NCI-H1417 (cell line): ENCODE data around the gene PML.
A peak's percentile ranks its signal among the peaks of the same experiment; 100 is the strongest.
"Not testable (repeated sequence)": the region's sequence is repeated elsewhere in the genome, so short reads cannot be mapped to it uniquely, and the experiment has no call there.

Experiments
- DNase-seq, 3 experiments: peaks; one replicate each; lab custom pipeline; 2025; lab: John Stamatoyannopoulos, UW

PML gene

DNA sequence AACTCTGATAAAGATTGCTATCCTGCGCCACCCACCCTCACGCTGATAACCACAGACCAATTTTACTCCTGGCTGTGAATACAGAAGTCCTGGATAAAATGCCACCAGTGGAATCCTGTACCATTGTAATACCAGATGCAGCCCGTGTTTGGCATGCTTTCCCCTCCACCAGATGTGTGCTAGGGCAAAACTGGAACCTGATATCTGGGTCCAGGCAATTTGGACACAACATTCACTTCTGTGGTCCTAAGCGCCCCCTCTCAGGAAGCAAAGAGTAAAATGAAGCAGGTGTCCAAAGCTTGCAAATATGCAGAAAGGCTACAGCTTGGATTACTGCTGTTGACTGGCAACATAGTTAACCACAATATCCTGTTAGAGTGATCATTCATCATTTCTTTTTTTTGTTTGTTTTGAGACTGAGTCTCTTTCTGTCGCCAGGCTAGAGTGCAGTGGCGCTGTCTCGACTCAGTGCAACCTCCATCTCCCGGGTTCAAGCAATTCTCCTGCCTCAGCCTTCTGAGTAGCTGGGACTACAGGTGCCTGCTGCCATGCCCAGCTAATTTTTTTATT is 35.4 kb upstream of the PML start:
- DNase-seq, result peak in 2 of 3 experiments; percentile 35 to 60

DNA sequence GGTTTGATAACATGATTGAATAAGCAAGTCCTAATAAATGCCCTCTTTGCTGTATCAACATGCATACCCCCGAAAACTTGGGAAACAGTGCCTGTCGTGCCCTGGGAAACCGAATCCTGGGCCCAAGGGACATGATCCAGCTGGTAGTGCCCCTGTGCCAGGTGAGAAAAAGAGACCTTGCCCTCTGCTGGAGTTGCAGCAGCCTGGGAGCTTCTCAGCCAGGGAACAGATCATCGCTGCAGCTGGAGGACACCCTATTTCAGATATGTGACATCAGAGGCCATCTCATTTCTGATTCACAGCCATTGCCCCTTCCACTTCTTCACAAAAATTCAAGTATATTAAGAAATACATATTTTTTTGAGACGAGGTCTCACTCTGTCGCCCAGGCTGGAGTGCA is 34.7 kb upstream of the PML start:
- no peak for DNase-seq

DNA sequence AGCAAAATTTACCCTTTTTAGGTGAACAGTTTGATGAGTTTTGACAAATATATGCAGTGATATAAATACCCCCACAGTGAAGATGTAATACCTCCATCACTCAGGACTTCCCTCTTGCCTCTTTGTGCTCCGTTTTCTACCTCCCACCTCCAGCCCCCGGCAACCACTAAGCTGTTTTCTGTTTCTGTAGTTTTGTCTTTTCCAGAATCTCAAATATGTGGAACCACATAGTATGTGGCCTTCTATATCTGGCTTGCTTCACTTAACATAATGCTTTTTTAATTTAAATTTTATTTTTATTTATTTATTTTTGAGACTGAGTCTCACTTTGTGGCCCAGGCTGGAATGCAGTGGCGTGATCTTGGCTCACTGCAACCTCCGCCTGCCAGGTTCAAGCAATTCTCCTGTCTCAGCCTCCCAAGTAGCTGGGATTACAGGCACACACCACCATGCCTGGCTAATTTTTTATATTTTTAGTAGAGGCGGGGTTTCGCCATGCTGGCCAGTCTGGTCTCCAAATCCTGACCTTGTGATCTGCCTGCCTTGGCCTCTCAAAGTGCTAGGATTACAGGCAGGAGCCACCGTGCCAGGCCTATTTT is 33.9 kb upstream of the PML start:
- DNase-seq, result not testable (repeated sequence)

DNA sequence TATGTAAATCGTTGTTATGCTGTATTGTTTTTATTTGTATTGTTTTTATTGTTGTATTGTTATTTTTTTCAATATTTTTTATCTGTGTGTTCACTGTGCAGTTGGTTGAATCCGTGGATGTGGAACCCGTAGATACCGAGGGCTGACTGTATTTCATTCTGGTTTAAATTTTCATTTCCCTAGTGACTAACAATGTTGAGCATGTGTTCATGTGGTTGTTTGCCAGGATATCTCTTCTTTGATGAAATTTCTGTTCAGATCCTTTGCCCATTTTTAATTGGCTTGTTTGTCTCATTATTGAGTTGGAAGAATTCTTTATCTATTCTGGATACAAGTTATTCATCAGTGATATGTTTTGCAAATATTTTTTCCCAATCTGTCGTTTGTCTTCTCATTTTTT is 32.1 kb upstream of the PML start:
- no peak for DNase-seq

DNA sequence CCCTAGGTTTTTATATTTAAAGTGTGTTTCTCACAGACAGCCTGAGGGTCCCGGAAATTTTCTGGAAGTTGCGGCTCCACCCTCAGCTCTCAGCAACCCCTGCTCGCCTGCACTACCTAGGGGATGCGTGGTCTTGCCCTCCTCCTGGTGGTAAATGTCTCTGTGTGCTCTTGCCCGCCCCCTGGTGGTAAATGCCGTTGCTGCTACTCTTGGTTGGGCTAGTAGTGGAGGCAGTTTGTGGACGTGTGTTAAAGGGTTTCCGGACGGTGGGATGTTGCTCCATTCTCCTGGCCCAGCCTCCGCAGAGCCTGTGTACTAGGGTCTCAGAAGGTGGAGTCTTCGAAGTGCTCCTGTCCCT is 29.8 kb upstream of the PML start:
- DNase-seq, result peak; percentile 67 to 88 (median 77)

DNA sequence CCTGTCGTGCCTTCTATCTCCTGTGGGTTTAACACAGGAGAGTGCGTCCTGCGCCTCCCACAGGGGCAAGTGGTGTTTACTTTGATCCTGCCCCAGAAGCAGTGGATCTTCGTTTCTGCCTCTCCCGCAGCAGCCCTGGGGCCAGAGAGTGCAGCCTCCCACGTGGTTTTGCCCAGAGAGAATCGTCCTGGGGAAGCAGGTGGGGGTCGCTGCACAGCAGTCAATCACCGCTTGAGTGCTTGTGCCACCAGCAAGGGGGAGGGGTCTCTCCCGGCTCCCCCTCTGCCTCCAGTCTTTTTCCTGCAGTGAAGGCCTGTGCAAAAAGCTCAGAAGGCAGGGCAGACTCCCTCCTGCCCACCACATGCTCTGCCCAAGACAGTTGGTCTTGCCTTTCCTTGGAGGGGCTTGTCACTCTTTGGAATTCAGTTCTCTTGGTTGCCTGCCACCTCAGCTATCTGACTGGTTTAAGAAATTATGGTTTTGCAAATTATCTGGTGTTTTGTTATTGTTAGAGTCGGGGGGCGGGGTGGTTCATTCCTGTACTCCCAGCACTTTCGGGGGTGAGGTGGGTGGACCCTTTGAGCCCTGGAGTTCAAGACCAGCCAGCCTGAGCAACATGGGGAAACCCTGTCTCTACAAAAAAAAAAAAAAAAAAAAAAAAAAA is 29.3 kb upstream of the PML start:
- DNase-seq, result peak in 2 of 3 experiments; percentile 39 to 65

DNA sequence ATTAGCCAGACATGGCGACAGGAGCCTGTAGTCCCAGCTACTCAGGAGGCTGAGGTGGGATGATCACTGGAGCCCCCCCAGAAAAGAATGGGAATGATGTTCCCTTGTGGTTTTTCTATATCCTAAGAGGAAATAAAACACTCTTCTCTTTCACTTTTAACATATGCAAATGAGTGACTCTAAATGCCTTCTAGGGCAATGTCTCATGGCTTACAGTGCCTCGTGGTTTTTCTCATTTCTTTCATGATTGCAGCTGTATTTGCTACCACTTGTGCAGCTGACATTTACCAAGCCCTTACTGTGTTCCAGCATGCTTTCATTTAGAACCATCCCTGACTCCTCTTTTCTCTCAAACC is 28.8 kb upstream of the PML start:
- no peak for DNase-seq

DNA sequence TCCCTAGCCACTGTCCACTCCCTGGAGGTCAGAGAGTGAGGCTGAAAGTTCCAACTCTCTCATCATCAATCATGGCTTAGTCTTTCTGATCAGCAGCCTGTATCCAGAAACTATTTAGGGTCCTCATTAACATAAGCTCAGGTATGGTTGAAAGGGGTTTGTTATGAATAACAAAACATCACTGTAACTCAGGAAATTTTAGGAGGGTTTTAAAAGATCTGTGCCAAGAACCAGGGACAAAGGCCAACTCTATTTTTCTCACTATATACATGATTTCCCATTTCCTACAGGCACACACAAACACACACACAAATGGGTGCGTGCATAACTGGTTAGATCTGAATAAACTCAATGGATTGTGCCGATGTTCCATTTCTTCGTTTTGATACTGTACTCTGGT is 26.1 kb upstream of the PML start:
- no peak for DNase-seq

DNA sequence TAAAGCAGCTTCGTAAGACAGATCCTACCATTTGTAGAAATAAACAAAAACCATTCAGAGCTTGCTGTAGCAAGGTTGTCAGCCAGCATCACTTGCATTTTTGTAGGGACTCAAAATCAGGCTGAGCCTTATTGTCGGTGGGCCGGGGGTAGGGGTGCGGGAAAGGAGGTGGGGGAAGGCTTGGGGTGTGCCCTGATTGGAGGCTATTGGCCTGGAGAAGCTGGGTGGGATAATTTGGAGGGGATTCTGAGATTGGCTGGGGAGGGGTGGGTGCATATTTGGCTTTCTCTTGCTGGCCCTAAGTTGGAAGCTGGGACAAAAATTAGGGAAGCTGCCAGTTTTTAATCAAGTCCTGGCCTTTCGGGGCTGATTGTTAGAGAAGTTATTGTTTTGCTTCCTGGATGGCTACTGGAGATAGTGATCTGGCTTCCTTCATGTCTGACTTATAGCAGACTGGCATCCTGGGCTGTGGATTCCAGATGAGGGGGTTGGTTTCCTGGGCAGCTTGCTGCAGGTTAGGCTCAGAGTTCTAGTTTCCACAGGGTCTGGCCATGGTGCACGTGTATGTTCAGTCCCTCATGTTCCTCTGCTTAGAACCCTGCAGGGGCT is 25.3 kb upstream of the PML start:
- no peak for DNase-seq

DNA sequence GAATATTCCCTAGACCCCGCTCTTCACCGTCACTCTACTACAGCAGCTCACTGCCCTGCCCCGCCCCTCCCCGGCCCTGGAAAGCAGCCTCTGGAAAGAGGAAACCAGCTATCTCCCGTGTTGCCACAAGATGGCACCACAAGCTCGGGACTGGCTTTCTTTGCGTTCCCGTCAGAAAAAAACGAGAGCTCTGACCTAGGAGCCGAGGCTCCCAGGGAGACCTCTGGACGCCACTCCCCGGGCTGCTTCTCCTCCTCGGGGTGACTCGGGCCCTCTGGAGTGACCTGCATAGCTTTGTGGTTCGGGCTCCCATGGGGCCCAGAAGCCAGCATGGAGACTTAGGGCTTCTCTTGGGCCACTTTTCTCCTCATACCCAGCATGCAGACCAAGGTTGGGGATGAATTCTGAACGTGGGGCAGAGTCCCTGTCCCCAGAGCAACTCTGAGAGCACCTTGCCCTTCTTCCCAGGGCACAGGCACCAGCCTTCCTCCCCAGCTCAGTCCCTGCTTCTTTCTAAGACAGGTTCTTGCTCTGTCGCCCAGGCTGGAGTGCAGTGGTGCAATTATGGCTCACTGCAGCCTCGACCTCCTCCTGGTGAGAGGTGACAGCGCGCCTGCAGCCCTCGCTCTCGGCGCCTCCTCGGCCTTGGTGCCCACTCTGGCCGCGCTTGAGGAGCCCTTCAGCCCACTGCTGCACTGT is 21.4 kb upstream of the PML start:
- DNase-seq, result peak; percentile 88 to 96 (median 89)

DNA sequence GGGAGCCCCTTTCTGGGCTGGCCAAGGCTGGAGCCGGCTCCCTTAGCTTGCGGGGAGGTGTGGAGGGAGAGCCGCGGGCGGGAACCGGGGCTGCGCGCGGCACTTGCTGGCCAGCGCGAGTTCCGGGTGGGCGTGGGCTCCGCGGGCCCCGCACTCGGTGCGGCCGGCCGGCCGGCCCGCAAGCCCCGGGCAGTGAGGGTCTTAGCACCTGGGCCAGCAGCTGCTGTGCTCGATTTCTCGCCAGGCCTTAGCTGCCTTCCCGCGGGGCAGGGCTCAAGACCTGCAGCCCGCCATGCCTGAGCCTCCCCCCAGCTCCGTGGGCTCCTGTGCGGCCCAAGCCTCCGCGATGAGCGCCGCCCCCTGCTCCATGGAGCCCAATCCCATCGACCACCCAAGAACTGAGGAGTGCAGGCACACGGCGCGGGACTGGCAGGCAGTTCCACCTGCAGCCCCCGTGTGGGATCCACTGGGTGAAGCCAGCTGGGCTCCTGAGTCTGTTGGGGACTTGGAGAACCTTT is 20.8 kb upstream of the PML start:
- DNase-seq, result not testable (repeated sequence)

DNA sequence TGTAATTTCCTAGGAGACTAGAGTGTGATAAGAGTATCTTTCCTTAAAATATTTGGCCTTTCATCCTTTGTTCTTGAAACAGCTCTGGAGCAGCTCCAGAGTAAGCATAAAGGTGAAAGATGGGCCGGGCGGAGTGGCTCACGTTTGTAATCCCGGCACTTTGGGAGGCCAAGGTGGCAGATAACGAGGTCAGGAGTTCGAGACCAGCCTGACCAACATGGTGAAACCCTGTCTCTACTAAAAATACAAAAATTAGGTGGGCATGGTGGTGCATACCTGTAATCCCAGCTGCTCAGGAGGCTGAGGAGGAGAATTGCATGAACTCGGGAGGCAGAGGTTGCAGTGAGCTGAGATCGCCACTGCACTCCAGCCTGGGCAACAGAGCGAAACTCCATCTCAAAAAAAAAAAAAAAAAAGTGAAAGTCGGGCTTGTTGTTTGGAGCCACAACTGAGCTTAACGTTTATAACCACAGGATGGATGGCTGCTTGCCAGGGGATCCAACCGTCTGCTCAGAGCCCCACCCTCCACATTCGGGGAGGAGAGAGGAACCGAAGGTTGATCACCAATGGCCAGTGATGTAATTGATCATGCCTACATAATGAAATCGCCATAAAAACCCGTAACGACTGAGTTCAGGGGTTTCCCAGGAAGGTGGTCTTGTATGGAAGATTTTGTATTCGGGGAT is 18.9 kb upstream of the PML start:
- peak in 1 of 3 experiments; percentile 9 for DNase-seq

DNA sequence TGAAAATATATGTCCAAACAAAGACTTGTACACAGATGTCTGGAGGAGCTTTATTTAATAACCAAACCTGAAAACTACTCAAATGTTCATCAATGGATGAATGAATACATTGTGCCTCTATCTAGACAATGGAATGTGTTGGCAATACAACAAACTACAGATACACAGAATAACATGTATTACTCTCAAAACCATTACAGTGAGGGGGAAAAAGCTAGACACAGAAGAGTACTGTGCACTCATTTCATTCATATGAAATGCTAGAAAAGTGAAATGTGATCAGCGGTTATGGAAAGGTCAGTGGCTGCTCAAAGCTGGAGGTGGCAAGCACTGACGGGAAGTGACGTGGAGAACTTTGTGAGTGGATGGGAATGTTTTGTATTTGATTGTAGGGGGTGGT is 15.6 kb upstream of the PML start:
- DNase-seq, result no peak

DNA sequence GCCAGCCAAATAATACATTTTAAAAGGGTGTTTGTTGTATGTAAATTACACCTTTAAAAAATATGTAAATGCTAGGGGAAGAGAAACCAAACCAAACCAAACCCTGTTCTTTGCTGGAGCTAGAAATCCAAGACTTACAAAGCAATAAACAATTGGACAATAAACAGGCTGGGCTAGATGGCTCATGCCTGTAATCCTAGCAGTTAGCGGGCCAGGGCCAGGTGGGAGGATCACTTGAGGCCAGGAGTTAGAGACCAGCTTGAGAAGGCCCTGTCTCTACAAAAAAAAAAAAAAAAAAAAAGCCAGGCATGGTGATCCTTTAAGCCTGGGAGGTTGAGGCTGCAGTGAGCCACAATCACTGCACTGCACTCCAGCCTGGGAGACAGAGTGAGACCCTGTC is 14.9 kb upstream of the PML start:
- no peak for DNase-seq

DNA sequence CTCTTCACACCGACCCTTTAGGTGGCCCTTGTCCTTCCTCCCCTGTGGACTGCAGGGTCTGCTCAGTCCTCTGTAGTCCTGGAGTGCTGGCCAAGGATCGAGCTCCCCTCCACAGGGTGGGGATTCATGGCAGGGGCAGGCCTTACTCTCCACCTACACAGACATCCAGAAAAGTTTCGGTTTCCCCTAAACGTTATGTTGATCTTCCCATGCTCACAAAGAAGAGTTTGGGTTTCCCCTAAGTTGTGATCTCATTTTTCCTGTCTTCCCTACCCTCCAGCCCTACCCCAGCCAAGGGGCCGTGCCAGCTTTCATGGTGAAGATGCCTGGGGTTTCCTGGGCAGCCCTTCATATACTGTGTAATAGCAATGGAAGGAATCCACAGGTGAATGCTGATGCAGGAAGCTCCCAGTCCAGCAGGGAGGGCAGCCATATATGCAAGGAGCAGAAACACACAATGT is 12.7 kb upstream of the PML start:
- DNase-seq, result no peak

DNA sequence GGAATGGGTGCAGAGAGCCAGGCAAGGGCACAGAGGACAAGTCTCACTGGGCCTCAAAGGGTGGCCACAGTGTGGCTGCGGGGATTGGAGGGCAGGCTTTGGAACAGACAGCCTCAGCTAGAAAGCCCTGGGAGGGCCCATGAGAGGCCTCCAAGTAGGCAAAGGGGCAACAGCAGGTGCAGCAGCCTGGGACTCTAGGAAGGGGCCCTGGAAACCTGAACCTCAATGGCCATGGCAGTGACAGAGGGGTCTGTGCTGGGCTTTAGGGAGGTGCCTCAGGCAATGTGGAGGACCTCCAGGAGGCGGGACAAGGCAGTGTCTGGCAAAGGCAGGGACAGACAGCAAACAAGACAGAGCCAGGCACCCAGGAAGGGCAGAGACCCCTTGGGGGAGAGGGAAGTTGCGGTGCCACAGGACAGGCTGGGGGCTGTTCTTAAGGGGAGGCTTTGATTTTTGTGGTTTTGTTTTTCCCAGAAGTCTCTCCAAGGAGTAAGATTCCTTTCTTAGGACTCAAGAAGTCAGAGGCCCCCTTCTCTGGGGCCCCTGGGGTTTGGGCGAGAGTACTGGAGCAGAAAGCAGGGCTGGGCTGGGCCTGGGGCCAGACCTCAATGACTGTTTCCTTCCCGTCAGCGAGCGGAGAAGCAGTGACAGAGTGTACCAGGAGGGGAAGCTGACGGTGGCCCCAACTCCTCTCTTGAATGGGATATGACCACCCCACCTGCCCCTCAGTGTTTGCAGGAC is 12.1 kb upstream of the PML start:
- no peak for DNase-seq

DNA sequence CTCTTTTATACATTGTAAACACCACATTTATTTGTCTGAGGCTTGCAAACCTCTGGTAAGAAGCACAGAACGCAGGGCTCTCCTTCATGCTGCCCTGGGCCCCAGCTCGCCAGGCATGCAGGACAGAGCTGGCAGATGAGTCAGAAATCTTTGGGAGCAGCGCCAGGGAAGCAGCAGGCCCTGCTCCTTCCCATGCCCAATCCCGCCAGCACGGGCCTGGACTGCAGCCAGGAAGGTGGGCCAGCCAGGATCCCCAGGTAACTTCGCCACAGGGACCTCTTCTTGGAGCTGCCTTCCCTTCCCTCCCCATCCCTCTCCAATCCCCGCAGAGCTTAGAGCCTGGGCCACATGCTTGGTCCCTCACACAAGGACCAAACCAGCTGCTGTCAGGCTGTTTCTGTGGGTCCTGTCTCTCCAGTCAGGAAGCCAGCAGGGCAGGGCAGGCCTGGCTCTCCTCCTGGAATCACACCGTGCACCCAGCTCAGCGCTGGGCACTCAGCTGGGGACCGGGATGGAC is 11.2 kb upstream of the PML start:
- DNase-seq, result no peak

DNA sequence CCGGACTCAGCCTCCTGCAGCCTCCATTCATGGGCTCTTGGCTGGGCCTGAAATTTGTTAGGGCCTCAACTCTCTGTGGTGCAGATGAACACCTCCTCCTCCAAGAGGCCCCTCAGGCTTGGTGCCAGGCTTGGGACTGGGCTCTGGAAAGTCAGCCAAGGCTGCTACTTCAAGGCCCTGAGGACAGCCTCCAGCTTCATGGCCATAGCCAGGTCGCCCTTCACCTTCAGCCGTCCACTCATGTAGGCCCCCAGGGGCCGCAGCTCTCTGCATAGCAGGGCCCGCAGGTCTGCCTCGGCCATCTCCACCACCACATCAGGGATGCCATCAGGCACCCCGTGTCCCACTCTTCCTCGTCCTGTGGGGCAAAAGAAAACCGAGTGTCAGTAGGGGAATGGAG is 10.7 kb upstream of the PML start:
- DNase-seq, result no peak

DNA sequence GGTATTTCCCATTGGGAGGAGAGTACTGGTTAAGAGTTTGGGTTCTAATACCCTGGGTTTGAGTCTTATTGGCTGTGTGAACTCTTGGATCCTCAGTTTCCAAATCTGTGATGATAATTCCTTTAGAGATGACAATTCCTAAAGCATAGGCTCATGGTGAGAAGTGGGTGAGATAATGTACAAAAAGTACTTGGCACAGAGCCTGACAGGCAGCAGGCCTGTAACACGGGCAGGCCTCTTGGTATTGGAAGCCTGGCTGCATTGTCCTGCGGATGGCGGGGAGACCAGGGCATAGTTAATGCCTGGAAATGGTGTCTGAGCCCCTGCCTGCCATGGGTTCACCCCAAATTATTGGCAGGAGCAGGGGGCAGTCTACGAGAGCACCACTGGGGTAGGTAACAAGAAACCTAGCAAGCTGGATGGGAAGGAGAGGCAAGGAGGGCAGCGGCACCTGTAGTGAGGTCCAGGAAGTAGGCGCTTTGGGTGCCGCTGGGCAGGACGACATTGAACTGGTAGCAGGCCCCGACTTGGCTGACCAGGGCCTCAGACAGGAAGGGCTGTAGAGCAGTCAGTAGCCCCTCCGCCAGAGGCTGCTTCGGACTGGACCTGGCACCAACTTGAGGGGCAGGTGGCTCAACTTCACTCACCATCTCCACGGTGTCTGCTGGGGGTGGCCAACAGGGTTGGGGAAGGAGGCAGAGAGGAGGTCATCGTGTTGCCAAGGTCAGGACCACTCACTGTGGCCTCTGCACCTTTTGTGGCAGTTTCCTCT is 10.1 kb upstream of the PML start:
- no peak for DNase-seq
